ENCODE results near the gene ARHGAP33.
"Not testable (repeated sequence)": the region's sequence is repeated elsewhere in the genome, so short reads cannot be mapped to it uniquely, and the experiment has no call there.

Gene ARHGAP33

GRCh38 chr19:35796645-35797542 is 21.5 kb downstream of the ARHGAP33 start:
- DNase-seq = no peak

- DNase-seq = no peak
These were observed 22.3 kb downstream of the ARHGAP33 start for GRCh38 chr19:35797663-35798062.

- DNase-seq = no peak
These were observed 26.5 kb downstream of the ARHGAP33 start for GRCh38 chr19:35801828-35802227.

- DNase-seq = no peak
These were observed 30.2 kb downstream of the ARHGAP33 start for GRCh38 chr19:35805526-35806102.

GRCh38 chr19:35806597-35806996 is 31.2 kb downstream of the ARHGAP33 start:
- no peak for DNase-seq

GRCh38 chr19:35807633-35808032 is 32.3 kb downstream of the ARHGAP33 start:
- DNase-seq = no peak

- no peak for DNase-seq
These were observed 36.2 kb downstream of the ARHGAP33 start for GRCh38 chr19:35811317-35812219.

GRCh38 chr19:35812220-35813042 is 37.1 kb downstream of the ARHGAP33 start, which contains the start of gene PRODH2:
Gene PRODH2 (minus strand): TSS chr19:35812845. CDS start chr19:35812805, 40 bp downstream.
- no peak for DNase-seq

GRCh38 chr19:35813043-35813890 is 37.9 kb downstream of the ARHGAP33 start:
- no peak for DNase-seq

GRCh38 chr19:35816262-35816661 is 40.9 kb downstream of the ARHGAP33 start:
- no peak for DNase-seq

- no peak for DNase-seq
These were observed 41.5 kb downstream of the ARHGAP33 start for GRCh38 chr19:35816846-35817245.

- no peak for DNase-seq
These were observed 43.1 kb downstream of the ARHGAP33 start for GRCh38 chr19:35818445-35818844.

GRCh38 chr19:35822579-35822978 is 47.2 kb downstream of the ARHGAP33 start:
- no peak for DNase-seq

GRCh38 chr19:35824150-35824549 is 48.8 kb downstream of the ARHGAP33 start:
- no peak for DNase-seq

GRCh38 chr19:35828692-35829301 is 53.4 kb downstream of the ARHGAP33 start:
- peak; percentile 51 for DNase-seq

GRCh38 chr19:35830986-35831385 is 55.6 kb downstream of the ARHGAP33 start:
- no peak for DNase-seq

GRCh38 chr19:35832054-35832453 is 56.7 kb downstream of the ARHGAP33 start:
- no peak for DNase-seq

- DNase-seq = no peak
These were observed 58.6 kb downstream of the ARHGAP33 start for GRCh38 chr19:35833972-35834371.

- not testable (repeated sequence) for DNase-seq
These were observed 60.7 kb downstream of the ARHGAP33 start for GRCh38 chr19:35836096-35836495.
